EL (cell line): Measurements from ENCODE around the gene POP5.

Experiments
- DNase-seq: peaks from one replicate; pipeline ENCODE4 v3.0.0-alpha.2; 2016

POP5 gene

DNA sequence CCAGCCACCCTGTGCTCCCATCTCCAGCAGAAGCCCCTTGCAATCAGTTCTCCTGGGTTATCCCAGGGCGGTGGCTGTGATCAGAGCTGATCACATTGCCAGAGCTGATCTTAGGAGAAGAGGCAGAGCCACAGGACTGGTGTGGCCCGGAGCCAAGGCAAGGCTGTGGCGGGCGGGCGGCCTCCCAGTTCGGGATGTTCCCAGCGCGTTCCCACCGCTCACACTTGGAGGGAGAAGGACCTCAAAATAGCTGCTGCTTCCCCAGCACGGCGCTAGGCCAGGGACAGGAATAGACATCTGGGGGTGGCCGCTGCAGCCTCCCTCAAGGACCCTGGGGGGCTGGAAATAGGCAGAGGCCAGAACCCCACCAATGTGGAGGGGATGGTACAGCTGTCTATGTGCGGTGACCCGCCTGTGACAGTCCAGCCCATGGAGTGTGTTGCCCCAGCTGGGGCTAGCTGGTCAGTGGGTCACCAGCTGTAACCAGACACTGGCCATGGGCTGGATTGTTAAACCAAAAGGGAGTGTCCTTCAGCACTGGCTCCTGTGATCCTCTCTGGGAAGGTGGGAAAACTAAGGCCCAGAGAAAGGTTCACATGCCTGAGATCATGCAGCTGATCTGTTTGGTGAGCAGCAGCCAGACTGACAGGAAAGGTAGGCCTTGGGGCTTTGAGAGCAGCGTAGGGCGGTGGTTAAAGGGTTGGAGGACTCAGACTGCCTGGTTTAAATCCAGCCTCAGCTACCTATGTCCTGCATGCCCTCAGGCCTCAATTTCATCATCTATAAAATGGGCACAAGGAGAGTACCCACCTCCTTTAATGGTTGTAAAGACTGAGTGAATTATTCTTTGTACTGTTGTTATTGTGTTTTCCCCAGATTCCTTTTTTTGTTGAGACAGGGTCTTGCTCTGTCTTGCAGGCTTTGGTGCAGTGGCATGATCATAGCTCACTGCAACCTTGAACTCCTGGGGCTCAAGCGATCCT lies 8.0 kb upstream of the POP5 start:
- DNase-seq: no peak

DNA sequence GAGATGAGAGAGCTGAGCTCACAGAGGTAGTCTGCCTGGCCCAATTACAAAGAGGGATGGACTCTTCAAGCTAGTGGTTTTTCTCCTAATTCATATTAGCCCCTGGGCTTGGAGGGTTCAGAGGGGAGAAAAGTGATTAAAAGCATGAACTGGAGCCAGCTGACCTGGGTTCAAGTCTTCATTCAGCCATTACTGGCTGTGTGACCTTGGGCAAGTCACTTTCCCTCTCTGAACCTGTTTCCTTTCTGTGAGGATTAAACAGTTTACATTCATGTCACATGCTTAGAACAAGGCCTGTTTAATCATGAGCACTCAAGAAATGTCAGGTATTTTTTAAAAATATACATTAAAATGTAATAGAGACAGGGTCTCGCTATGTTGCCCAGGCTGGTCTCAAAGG lies 7.2 kb upstream of the POP5 start:
- DNase-seq: no peak

DNA sequence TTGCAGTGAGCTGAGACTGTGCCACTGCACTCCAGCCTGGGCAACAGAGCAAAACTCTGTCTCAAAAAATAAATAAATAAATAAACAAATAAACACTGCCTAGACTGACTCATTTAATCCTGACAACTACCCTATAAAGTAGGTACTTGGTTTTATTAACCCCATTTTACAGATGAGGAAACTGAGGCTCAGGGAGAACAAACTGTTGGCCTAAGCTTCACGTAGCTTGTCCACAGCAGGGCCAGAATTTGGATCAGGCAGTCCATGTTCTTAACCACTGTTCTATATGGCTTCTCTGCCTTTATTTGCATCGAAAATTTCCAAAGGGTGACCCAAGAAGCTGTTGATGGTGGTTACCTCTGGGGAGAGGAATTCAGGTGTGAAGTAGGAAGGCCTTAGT lies 5.7 kb upstream of the POP5 start:
- no peak for DNase-seq

DNA sequence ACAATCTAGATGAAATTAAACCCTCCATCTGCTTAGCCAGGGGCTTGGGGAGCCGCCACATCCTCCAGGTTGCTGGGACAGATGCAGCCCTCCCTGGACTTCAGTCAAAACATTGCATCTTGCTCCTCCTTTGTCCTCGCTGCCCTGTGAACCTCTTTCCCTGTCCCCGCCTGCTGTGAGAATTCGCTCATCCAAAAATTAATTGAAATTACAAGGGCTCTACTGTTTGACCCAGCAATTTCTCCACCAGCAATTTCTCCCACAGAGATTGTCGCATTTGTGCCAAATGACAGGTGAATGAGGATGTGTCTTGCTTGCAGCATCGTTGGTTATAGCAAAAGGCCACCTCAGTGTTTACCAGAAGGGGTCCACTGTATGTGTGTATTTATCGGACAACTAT lies 5.0 kb upstream of the POP5 start:
- no peak for DNase-seq

DNA sequence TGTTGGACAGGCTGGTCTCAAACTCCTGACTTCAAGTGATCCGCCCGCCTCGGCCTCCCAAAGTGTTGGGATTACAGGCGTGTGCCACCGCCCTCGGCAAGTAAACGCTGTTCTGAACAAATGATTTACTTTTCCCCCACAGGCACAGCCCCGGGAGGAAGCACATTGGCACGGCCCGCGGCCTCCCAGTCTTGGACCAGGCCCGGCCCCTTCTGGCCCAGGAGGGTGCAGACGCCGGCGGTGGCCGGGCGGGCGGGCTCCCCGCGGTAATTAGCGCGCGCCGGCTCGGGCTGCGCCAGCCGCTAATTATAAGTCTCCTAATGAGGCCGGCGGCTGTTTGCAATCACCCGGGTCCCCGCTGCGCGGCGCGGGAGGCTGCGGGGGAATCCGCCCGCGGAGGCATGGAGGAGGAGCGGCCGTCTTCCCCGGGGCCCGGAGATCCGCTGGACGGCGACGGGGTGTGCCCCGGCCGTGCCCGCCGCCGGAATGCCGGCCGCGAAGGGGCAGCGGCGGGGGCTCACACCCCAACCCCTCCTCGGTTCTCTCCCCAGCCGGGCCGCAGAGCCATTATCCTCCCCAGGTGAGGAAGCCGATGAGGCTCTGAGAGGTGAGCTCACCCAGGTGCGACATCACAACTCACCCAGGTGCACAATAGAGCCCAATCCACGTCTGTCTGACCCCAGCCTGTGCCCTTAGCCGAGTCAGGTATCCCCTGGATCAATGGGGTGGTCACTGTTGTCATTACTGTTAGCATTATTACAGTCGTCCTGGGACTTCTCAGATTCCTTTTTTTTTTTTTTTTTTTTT lies 3.3 kb upstream of the POP5 start:
- DNase-seq: peak; percentile 46

DNA sequence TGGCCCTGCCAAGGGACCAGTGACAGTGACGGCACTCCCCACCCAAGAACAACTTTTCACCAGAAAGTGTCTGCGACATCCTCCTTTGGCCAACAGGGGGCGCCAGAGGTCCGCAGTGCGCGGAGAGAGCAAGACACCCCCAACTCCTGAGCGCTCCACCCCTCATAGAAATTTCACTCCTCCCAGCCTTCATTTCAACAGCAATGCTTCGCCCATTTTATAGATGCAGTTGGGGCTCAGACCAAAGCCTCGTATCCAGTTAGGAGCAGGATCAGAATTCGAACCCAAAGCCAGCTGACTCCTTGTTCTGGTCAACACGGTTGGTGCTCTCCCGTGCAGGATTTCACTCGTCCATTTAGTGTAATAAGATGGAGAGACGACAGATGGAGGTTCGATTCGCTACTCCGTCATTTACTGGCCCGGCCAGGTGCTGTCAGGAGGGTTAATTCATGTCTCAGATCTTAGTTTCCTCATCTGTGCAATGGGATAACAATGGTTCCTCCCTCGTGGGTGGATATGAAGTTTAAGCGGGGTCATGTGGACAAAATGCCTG lies 2.4 kb upstream of the POP5 start:
- peak; percentile 70 for DNase-seq

DNA sequence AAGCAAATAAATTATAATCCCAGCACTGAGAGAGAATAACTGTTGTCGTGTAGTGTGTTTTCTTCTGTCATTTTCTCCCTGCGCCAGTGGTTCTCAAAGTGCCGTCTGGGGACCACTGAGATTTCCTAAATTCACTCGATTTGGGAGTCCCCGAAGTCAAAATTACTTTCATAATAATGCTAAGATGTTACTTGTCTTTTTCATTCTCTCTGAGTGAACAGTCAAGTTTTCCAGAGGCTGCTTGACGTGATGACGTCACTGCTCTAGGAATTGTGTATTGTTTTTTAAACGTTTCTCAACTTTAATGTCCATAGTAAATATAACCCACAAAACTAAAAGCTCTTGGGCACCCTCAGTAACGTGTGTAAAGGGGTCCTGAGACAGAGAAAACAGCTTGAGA lies 796 bp upstream of the POP5 start:
- no peak for DNase-seq

DNA sequence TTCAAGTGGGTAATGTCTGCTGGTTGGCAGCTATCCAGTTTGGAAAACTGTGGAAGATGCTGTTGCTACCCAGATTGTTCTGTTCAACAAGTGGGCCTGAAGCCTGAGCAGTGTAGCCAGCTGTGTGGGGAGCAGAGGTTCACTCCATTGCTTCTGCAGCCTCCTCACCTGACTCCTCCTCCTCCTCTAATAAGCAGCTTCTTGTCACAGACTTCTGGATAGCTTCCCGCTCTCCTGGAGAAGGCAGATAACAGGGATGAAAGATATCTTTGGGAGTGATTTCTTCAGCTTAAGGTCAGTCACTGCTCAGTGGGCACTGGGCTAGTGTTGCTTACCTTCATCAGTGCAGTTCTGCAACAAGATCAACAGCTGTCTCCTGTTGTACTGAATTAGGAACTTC lies 2.0 kb downstream of the POP5 start:
- no peak for DNase-seq

DNA sequence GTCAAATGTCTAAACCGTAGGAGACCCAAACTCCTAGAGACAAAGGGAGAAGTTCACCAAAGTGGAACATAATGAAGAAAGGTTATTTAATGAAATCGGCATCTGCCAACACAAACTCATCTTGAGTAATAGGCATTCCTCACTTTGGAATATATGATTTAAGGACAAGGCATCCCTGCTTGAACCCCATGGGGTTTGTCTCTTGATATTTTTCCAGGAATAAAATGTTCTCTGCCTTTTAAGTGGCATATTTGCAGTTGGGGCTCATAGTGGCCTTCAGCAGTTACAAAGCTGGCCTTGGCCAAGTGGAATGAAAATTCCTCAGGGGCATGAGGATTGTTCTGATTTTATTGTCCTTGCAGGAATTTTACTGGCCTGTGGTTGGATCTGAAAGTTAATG lies 7.1 kb downstream of the POP5 start:
- no peak for DNase-seq

DNA sequence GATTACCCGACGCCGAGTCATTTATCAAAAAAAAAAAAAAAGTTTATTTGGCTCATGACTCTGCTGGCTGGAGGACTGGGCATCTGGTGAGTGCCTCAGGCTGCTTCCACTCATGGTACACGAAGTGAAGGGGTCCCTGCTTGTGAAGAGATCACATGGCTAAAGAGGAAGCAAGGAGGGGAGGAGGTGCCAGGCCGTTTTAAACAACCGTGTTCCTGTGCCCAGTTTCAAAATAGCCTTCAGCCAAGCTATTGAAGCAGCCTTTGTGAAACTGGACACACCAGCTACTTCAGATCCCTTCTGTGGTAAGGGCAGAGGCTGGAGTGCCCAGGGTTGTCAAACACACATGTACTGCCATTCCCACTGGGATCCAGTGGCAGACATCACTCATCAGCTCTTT lies 7.6 kb downstream of the POP5 start:
- no peak for DNase-seq

DNA sequence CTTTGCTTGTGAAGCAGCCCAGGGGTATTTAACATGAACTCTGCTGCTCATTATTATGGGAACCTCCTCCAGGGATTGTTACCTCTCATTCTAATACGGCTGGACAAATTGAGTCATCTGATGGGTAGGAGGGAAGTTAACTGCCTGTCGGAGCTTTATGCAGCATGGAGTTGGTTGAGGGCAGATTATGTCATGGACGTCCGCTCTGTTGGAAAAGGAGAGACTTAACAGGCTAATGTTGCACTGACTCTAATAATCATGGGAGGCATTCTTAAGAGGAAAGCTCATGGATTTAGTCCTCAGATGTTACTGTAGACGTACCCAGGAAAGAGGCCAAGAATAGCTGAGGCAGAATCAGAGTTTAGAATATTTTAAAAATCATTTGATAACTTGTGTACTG lies 9.9 kb downstream of the POP5 start:
- no peak for DNase-seq

DNA sequence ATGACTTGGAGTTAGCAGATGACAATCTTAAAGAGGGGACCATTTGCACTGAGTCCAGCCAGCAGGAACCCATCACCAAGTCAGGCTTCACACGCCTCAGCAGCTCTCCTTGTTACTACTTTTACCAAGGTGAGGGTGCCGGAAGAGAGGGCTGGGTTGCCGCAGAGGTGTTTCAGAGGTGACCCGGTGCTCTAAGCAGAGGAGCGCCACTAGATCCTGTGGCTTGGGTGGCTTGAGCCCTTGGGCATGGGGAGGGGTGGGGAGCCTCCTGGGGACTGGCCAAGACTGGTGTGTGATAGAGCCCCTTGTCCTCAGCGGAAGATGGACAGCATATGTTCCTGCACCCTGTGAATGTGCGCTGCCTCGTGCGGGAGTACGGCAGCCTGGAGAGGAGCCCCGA lies 17.7 kb downstream of the POP5 start:
- no peak for DNase-seq

DNA sequence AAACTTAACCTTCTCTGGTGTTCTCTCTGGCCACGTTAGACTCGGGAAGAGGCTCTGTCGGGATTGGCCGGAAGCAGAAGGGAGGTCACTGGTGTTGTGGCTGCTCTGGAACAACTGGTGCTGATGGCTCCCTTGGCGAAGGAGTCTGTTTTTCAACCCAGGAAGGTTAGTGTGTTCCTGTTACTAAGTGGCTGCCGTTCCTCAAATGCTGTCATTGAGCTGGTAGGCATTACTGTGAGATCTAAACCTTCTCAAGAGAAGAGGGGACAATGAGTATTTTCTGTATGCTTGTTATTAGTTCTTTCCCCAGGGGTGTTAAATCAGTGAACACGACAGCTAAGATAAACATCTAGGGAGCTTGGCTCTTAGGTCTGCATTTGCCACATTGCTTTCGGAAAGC lies 18.3 kb downstream of the POP5 start:
- DNase-seq: no peak

DNA sequence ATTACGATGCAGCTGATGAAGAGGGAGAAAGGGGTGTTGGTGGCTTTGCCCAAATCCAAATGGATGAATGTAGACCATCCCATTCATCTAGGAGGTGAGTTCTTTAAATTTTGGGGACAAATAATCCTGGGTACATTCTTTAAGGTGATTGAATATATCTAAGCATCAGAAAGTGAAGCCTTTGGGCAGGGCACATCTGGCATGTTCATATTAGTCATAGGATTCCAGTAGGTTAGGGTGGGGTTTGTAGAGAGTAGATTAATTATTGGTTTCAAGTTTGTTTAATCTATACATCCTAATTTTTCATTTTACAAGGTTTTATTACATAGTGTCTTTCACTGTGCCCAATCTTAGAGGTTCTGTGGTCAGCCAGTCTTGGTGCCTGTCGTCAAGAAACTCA lies 23.6 kb downstream of the POP5 start:
- DNase-seq: no peak

DNA sequence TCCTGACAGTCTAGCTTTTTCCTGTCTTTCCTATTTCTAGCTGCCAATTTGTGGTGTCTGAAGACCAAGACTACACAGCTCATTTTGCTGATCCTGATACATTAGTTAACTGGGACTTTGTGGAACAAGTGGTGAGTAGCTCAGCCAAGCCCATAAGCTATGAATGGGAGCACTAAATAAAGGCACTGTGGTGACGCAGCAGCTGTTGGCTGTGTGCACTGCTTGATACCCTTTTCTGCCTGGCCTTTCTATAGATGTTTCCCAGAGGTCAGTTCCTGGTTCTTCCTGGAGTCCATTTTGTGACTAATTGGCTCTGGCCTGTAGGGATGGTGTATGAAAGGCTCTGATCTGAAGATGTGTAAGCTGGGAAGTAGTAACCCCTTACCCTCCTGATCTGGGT lies 26.5 kb downstream of the POP5 start:
- DNase-seq: no peak

DNA sequence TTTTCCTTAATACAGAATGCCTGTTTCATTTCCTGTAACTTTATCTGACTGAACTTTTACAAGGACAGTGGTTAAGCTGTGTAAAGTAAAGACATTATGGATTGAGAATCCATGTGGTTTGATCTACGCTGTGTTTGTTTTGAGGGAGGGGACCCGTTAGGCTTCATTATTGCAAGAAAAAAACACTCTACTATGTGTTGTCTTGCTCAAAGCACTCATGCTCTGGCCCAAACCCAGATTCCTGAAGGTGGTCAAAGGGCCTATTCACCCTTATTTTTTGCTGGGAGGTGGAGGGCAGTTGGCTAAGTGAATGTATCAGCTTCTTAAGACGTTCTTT lies 35.2 kb downstream of the POP5 start:
- DNase-seq: no peak

DNA sequence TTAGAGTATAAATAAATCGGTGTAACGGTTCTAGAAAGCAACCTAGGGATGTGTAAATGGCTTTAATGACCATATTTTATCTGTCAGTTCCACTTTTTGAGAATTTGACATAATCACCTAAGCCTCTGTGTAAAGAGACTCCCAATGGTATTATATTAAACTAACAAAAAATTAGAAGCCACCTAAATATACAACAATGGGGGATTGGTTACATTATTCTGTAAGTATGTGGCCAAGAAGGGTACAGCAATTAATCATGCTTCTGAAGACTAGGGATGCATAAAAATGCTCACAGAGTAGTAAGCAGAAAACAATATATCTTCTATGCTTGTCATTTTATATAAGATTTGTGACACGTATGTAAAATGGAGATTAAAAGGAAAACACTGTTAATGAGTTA lies 36.5 kb downstream of the POP5 start:
- DNase-seq: no peak

DNA sequence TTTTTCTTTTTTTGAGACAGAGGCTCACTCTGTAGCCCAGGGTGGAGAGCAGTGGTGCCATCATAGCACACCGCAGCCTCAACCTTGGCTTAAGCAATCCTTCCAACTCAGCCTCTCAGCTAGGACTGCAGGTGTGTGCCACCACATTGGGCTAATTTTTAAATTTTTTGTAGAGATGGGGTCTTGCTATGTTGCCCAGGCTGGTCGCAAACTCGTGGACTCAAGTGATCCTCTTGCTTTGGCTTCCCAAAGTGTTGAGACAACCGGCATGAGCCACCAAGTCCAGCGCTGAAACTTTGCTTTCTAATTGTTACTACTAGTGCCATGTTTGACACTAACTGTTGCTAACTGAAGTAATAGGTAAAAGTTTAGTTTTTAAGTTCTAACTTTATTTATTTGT lies 39.0 kb downstream of the POP5 start:
- DNase-seq: no peak

DNA sequence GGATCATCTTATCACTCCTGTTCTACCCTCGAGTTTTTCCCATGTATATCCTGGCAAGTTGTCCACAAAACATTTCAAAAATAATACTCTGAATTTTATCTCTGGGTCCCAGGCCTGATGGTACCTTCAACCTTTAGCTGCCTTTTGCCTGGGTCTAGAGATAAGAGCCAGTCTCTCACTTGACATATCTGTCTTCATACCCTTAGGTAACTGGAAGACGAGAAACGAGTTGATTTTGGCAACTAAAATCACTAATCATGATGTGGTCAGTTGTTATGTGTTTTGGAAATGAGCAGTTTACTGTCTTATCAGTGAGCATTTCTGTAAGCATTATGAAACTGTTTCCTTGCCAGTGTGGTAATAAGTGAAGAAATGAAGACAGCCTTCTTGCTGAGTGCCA lies 40.8 kb downstream of the POP5 start:
- DNase-seq: no peak

DNA sequence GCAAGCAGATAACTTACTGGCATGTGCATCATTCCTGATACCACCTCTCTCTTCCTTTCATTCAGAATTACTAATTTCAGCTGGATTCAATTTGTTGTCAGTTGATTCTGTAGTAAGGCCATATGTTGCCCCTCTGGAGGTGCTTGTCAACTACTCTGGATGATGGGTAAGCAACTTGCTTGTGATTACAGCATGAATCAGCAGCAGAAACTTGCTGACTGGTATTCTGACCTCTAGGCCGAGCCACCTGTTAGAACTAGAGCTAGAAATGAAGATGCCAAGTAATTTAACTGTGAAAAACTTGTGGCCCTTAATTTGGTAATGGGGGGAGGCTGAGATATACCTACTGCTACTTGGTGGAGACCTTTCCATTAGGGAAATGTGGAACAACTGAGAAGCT lies 41.9 kb downstream of the POP5 start:
- peak; percentile 51 for DNase-seq

DNA sequence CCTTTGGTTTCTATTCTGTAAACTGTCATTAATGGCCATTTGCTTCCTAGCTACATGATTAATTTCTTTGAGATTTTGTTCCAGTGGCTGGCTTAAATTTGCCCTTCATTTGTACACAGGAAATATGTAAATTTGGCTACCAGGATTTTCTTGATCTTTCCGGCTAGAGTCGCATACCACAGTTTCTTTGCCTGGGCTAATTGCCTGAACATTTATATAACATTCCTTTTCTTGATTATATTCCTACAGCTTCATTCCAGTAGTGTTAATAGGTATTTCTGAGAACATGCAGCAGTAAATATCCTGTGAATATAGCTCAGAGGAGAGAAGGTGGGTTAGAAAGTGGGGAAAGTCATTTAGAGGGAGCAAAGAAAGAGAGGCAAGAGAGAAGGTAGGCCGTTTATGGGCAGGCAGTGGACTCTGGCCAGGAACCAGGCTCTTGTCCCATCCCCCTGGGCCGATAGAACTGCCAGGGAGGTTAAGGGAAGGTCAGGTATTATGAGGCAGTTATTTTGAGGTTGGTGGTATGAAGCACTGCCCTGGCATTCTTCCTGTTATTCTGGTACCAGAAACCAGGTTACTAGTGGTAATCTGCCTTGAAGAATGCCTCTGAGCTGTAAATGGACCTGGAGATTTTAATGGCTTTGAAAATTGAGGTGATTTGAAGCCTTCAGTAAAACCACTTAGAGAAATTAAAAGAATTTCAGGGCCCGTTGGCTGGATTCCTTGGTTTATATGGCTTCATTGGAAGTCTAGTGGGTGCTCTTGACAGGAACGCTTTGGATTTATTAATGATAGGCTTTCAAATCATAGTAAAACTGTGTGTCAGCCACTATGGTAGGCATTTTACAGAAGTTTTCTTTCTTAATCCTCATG lies 42.7 kb downstream of the POP5 start:
- DNase-seq: peak; percentile 76

DNA sequence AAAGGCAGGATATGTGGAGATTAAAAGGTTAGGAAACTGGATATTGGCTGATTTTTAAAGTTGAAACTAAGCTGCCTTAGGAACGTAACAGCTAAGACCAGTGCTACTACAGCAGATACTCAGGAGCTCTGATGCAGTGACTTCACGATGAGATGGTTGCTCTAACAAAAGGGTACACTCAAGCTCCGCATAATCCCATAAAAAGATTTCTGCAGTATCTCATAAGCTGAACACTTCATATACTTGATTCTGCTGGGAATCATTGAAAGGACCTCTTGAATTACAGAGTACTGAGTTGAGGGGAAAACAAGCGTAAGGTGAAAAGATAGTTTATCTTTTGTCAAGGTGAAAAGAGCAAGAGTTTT lies 43.4 kb downstream of the POP5 start:
- DNase-seq: no peak
